HT-29 (cell line): ENCODE data around the gene SMYD3. TPM values are rescaled to one million over a fixed set of nuclear protein-coding genes. Genes with fewer than 3 reads are reported as not detected.
"Not testable (repeated sequence)": the region's sequence is repeated elsewhere in the genome, so short reads cannot be mapped to it uniquely, and the experiment has no call there.

ENCODE experiments used
- DNase-seq: peaks from one replicate; pipeline ENCODE4 v3.0.0-alpha.2; 2015; ENCODE audit warnings: low spot score
- total RNA-seq: library from RNA; depleted of rRNA; stranded (reverse); fragments of >200 nt; shearing (Covaris generic); gene quantifications from 2 replicates; pipeline ENCODE4 v1.2.3, GENCODE V29; 2014

Gene SMYD3
- total RNA-seq, 1 experiment from 2014 or later: 24.3 TPM

DNA sequence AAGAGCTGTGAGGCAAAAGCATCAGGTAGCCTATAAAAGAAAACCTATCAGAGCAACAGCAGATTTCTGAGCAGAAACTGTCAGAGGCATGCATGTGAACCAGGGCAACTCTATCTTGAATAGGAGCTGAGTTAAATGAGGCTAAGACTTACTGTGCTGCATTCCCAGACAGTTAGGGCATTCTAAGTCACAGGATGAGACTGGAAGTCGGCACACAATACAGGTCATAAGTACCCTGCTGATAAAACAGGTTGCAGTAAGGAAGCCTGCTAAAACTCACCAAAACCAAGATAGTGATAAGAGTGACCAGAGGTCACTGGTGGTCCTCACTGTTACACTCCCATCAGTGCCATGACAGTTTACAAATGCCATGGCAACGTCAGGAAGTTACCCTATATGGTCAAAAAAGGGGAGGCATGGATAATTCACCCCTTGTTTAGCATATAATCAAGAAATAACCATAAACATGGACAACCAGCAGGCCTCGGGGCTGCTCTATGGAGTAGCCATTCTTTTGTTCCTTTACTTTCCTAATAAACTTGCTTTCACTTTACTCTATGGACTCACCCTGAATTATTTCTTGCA lies 150.0 kb downstream of the SMYD3 start:
- not testable (repeated sequence) for DNase-seq

DNA sequence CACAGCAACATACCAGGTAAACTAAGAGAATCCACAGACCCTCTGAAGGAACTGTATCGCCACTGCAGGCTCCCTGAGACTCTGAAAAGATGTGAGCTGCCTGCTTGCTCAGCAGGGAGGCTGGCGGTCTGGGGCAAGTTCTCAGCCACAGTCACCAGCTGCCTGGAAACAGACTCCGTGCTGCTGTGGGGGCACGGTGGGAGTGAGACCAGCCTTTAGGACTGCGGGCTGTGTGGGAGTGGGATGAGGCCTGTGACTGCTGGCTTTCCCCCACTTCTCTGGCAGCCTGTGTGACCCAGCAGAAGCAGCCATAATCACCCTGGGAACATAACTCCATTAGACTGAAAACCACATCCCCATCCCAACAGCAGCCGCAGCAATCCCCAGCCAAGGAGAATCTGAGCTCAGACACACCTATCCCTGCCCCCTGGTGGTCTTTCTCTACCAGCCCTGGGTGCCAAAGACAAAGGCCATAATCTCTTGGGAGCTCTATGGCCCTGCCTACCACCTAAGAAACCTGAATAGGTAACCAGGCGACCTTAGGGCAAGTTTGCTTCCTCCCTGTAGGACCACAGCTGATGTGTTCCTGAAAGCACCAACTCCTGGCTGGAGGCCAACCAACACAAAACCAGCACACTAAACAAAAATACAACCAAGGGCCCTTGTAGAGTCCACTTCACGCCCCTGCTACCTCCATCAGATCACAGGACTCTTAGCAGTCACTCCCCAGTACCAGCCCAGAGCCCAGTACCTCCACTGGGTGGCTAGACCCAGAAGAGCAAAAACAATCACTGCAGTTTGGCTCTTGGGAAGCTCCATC lies 151.5 kb downstream of the SMYD3 start:
- DNase-seq: no peak

DNA sequence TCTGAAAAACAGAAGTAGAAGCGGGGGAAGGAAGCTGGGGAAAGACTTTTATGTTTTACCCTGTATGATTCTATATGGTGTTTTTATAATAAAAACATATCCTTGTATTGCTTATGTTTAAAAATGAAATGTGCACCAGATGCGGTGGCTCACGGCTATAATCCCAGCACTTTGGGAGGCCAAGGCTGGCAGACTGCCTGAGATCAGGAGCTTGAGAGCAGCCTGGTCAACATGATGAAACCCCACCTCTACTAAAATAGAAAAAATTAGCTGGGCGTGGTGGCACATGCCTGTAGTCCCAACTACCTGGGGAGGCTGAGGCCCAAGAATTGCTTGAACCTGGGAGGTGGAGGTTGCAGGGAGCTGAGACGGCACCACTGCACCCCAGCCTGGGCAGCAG lies 155.4 kb downstream of the SMYD3 start:
- no peak for DNase-seq

DNA sequence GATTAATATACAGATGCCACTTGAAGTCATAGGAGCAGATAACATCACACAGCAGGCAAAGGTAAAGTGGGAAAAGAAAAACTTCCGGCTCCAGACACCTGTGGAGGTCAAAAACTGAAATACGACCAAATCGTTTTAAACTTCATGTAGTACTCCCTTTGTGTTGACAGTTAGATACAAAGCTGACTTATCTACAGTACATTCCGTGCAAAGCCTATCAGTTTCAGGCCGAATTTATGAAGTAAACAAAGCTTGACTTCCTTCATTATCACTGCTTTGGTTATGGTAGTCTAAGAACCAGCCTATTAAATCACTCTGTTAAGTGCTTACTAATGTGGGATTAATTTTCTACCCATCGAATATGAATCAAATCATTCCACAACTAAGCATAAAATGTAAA lies 156.3 kb downstream of the SMYD3 start:
- DNase-seq: no peak

DNA sequence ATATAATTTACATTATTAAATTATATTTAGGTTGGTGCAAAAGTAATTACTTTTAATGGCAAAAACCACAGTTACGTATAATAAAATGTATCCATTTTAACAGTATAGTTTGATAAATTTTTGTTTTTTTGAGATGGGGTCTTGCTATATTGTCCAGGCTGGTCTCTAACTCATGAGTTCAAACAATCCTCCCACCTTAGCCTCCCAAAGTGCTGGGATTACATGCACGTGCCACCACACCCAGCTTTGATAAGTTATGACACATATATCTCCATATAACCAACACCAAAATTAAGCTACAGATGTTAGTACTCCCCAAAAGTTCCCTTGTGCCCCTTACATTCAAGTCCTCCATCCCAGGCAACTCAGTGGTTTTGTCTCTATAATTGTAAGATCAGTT lies 163.1 kb downstream of the SMYD3 start:
- DNase-seq: no peak

DNA sequence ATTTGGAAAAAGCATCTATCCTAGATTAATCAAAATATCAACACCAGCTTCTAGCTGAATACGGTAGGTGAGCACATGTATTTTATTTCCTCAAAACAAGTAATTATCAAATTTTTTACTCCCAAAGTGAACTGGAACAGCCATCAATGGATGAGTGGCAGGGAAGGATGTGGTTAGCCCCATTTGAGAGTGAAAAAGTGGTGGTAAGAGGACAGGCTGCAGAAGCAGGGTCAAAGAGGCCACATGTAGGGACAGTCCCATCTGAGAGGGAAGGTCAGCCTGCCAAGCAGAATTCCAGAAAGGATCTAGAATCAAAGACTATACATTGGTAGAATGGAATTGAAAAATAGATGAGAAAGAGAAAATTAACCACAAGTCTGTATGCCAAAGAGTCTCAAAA lies 163.8 kb downstream of the SMYD3 start:
- DNase-seq: no peak

DNA sequence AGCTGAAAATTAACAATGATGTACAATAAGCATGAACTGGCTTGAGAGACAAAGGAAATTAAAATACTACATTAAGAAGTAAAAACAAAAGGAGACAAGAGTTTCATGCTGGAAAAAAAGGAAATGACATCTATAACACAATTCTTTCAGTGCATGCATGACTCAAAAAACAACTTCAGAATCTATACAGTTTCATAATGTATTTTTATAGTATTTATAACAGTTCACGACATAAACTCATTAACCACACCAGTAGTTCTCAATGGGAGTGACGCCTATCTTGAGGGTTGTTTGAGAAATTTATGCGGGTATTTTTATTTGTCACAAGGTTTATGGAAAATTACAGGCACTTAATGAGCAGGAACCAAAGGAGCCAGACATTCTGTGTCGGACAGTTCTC lies 168.5 kb downstream of the SMYD3 start:
- DNase-seq: no peak

DNA sequence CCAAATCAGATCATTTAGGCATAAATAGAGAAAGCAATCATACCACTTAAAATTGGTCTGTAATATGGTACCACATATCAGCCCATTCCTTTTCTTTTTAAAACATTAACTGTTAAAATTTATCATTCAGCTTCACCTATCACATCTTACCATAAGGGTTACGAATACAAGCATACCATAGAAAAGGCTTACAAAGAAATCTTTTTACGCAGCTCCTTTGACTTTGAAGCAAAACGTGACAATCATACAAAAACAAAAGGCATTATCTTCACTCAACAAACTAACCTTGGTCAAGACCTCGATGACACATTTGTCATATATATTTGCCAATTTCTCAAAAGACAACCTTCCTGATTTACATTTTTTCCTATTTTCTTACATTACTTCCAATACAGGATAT lies 169.0 kb downstream of the SMYD3 start:
- DNase-seq: no peak

DNA sequence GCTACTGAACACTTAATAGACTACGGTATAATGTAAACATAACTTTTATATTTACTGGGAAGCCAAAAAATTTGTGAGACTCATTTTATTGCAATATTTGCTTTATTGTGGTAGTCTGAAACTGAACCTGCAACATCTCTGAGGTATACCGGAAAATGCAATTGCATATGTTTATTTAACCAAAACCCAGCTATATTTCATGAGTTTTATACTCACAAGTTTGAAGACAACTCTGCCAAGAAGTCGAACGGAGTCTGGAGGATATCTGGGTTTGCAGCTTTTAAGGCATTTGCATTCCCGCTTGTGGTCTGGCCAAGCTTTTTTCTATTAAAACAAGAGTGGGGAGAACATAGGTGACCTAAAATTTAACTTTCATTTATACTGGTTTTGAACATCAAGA lies 171.9 kb downstream of the SMYD3 start:
- no peak for DNase-seq

DNA sequence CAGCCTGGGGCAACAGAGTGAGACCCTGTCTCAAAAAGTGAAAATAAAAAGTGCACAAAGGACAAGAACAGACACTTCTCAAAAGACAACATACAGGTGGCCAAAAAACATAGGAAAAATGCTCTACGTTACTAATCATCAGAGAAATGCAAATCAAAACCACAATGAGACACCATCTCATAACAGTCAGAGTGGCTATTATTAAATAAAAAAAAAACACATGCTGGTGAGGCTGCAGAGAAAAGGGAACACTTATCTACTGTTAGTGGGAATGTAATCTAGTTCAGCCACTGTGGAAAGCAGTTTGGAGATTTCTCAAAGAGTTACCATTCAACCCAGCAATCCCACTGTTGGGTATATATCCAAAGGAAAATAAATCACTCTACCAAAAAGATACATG lies 173.2 kb downstream of the SMYD3 start:
- DNase-seq: no peak

DNA sequence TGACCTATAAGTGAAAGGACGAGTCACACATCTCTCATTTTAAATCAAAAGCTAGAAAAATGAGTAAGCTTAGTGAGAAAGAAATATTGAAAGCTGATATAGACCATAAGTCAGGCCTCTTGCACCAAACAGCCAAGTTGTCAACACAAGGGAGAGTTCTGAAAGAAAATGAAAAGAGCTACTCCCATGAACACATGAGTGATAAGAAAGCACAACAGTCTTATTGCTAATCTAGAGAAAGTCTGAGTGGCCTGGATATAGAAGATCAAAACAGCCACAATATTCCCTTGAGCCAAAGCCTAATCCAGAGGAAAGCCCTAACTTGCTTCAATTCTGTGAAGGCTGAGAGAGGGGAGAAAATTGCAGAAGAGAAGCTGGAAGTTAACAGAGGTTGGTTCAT lies 175.0 kb downstream of the SMYD3 start:
- DNase-seq: no peak

DNA sequence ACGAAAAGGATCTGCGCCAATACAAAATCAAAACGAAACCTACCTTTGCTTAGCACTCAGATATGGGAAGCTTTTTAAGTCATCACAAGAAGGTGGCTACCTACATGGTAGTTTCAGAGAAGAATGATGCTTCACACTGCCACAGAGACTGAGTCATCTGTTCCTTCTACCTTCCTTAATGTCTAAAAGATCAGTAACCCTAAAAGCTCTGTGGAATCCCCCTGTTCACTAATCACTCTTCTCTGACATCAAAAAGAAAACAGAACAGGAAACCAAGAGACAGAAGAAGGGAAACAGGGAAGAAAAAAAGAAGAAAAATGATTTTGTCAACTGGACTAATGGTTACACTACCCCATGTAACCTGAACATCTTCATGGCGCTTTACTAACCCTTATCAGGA lies 177.2 kb downstream of the SMYD3 start:
- no peak for DNase-seq

DNA sequence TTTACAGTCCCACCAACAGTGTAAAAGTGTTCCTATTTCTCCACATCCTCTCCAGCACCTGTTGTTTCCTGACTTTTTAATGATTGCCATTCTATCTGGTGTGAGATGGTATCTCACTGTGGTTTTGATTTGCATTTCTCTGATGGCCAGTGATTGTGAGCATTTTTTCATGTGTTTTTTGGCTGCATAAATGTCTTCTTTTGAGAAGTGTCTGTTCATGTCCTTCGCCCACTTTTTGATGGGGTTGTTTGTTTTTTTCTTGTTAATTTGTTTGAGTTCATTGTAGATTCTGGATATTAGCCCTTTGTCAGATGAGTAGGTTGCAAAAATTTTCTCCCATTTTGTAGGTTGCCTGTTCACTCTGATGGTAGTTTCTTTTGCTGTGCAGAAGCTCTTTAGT lies 177.8 kb downstream of the SMYD3 start:
- not testable (repeated sequence) for DNase-seq

DNA sequence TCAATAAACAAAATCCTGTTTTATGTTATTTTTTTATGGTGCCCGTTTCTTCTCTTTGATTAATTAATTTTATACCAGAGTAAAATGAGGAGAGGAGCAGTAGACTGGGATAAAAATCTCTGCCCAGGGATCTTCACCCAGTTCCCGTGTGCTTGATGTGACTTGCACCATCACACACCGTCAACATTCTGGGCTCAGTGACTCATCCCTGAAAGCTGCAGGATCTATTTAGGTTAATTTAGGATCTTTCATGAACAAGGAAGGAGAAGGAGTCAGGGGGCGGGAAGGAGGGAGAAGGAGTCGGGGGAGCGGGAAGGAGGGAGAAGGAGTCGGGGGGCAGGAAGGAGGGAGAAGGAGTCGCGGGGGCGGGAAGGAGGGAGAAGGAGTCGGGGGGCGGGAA lies 182.4 kb downstream of the SMYD3 start:
- DNase-seq: no peak

DNA sequence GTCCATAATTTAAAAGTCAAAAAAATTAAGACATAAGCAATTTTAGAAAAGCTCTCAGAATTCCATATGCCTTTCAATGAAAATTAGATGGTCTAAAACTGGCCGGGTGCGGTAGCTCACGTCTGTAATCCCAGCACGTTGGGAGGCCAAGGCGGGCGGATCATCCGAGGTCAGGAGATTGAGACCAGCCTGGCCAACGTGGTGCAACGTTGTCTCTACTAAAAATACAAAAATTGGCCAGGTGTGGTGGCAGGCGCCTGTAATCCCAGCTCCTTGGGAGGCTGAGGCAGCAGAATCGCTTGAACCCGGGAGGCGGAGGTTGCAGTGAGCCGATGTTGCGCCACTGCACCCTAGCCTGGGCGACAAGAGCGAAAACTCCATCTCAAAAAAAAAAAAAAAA lies 183.0 kb downstream of the SMYD3 start:
- DNase-seq: not testable (repeated sequence)

DNA sequence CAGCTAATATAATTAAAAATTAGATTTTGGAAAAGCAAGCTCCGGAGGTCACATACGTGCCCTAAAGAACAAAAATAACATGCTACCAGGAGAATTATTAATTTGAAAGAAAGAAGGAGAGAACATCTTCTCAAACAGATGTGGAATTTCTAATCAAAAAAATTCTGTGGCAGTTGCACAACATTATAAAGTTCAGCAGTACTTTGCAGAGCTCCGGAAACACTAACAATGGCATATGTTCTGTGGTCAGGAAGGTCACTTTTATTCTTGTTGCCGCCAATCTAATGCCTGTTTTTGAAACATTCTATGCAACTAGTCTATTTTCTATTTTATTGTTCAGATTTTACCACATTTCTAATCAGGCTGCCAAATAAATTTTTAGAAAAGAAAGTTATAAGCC lies 186.8 kb downstream of the SMYD3 start:
- DNase-seq: no peak

DNA sequence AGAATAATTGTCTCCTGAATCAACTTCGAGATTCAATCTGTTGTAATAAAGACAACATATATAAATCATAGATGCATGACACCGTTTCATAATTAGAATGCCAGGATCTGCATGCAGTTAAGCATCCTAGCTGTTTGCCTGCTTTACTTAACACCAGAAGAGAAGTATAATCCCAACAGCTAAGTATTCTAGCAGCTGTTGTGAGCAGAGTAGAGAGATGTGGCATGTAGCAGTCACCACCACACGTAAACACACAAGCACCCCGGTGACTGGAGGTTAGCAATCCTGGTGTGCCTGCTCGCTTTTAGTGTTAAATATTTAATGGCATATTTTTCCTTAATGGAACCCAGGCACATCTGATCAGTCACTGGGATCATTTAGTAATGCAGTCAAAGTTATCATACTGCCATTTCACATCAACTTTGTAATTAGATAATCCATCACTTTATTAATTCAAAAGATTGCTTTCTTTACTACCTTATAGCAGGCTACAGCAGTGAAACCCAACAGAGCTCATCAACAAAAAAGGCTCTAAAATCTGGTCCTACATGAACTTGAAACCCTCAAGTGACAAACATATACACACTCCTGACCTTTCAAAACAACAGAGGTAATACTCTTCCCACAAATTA lies 187.9 kb downstream of the SMYD3 start:
- no peak for DNase-seq

DNA sequence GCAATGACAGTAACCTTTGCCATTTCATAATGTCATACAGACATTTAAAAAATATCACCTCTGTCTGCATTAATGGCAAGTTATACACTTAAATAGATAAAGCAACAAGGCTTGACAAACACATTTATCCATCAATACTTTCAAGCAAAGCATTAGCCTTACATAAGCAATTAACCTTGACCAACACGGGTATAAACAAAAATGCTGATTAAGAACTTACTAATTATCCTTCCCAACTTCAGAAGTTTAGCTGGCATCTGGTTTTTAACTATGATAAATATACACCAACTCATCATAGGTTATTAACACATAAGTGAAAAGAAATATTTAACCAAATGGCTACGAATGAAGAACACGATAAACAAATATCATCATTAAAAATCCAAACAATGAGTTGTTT lies 188.5 kb downstream of the SMYD3 start:
- DNase-seq: no peak

DNA sequence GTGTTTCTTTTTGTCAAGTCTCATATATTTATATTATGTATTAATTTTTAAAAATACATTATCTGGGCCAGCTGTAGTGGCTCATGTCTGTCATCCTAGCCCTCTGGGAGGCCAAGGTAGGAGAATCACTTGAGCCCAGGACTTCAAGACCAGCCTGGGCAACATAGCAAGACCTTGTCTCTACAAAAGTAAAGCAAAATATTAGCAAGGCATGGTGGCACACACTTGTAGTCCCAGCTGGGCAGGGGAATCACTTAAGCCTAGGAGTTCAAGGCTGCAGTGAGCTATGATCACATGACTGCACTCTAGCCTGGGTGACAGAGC lies 189.1 kb downstream of the SMYD3 start:
- DNase-seq: no peak

DNA sequence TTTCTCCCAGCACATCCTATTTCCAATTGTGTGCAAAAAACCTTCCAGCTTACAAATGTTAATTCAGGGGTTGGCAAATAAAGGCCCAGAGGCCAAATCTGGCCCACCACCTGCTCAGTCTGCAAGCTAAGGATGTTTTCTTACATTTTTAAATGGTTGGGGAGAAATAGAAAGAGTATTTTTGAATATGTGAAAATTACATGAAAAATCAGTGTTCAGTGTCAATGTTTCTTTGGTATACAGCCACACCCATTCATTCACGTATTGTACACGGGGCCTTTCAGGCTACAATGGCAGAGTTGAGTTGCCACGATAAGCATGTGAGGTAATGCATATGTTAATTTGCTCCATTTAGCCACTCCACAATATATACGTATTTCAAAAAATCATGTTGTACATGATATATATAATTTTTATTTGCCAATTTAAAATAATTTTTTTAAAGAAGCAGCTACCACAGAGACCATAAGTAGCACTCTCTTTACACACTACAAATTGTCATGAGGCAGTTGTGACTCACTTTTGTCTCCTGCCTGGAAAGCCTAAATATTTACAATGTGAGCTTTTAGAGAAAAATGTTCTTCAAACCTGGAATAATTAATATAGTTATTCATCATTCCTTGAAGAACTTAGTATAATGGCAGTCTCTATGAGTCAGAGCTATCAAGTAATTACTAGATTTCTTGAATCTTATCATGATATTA lies 189.6 kb downstream of the SMYD3 start:
- no peak for DNase-seq

DNA sequence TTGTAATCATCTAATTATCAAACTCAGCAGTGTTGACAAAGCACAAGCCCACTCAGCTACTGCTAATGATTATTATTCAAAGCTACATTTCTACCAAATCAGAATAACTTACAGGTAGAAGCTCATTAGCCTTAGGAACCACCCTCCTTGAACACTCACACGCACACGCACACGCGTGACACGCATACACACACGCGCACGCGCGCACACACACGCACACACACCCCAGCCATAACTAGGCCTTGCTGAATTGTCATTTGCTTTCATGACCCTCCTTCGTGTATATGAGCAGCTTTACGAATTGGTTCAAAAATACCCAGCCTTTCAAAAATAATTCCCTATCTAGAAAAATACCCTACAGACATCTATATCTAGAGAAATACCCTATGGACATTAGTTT lies 195.6 kb downstream of the SMYD3 start:
- DNase-seq: no peak

DNA sequence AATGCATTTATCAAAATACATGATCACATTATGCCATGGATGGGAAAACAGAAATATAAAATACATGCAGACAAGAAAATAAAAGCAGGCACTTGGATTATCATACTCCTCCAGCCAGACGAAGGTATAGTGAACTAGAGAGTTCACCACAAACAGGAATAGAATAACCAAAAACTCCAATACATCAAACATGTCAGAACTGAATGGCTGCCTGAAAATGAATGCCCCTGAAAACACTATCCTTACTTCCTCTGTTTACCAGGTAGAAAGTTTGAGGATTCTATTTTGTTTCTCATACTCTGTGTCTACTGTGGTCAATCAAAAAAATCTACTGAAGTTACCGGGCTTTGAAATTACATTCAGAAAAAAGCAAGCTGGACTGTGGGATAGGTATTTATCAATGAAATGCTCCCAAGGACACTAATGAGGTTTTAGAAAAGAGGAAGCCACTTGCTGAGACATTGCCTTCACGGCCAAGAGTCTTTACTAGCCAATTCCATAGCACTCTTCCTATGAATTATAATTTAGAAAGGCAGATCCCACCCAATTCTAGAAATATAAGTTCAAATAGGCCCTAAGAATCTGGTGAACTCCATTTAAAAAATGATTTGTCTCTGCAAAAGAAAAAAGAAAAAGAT lies 197.7 kb downstream of the SMYD3 start:
- DNase-seq: no peak
